ENCODE data around the gene TEX19. TPM values are rescaled to one million over a fixed set of nuclear protein-coding genes. Genes with fewer than 3 reads are reported as not detected.

The TEX19 gene
- total and polyA plus RNA-seq, 2 of the 4 experiments (the other 2 are of a cell fraction), result under 0.01 to 0.03 TPM

DNA sequence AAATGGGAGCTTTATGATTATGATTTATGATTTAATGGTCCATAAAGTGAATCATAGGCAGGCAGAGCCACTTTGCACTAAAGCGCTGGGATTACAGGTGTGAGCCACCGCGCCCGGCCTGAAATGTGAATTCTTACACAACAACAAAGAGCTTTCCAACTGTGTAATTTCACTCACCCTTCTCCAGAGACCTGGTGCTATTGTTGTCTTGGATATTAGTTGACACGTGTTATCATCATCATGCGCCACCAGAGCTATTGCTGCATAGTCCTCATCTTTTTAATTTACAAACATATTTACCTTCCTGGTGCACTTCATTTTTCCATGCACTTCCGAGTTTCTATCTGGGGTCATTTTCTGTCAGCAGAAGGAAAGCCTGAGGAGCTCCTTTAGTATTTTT lies 7.7 kb downstream of the TEX19 start:
- no TSS peak for BruUV-seq (replicated peaks)
- Histone ChIP-seq H3K9me3 (ENCODE audit: control insufficient read depth, insufficient read depth, low read length) (no peaks in the 10 kb centered on the region), H3K56ac (ENCODE audit: extremely low read depth, insufficient read depth, low read length) (no peak overlapping the region), H3K36me3 (ENCODE audit: control insufficient read depth, insufficient read depth, low read length) (no peaks in the 10 kb centered on the region), H3K4me3 (ENCODE audit: insufficient read depth, low read depth, low read length) (no peak overlapping the region), H3K9me1 (ENCODE audit: insufficient read depth, low read length) (no peaks in the 10 kb centered on the region), H2BK5ac (ENCODE audit: low read depth, low read length, poor library complexity, severe bottlenecking) (no peak overlapping the region), H4K20me1 (ENCODE audit: insufficient read depth, low read length) (no peaks in the 10 kb centered on the region), H3K27ac (ENCODE audit: insufficient read depth, low read length) (no peak overlapping the region), H4K5ac (ENCODE audit: low read depth, low read length) (no peak overlapping the region), H3K14ac (replicated peaks; ENCODE audit: low read depth, low read length) (no peak overlapping the region), H3K18ac (ENCODE audit: low read depth, low read length) (no peak overlapping the region), H3K4me1 (ENCODE audit: control insufficient read depth, insufficient read depth, low read length) (no peaks in the 10 kb centered on the region), H3K4me2 (ENCODE audit: low read depth, low read length) (no peak overlapping the region), H2AK9ac (replicated peaks; ENCODE audit: low read depth, low read length, poor library complexity) (no peak overlapping the region), H3K9ac (ENCODE audit: low read depth, low read length) (no peak overlapping the region), H3K79me1 (ENCODE audit: low read depth in 1 of 2, low read length in 2 of 2) (no peaks in the 10 kb centered on the region), H3K23ac (ENCODE audit: low read depth, low read length) (no peak overlapping the region), H3K27me3 (ENCODE audit: control insufficient read depth, insufficient read depth, low read length) (peaks cover 37% of the 10 kb centered on the region), H3K4ac (ENCODE audit: low read depth, low read length) (no peak overlapping the region), H2BK15ac (ENCODE audit: low read depth, low read length) (no peak overlapping the region), H2AK5ac (ENCODE audit: low read depth, low read length) (no peak overlapping the region), H2BK20ac (ENCODE audit: low read depth, low read length) (no peak overlapping the region), H4K8ac (ENCODE audit: low read depth in 2 of 2, low read length in 2 of 2) (no peak overlapping the region), H4K91ac (ENCODE audit: insufficient read depth, low read depth, low read length) (no peak overlapping the region), H2AFZ (replicated peaks; ENCODE audit: low read length, poor library complexity) (no peak overlapping the region), H2BK120ac (ENCODE audit: low read depth, low read length) (no peak overlapping the region)
- no CpG with 5 or more reads among the region's 7 CpGs for WGBS, 2 experiments (ENCODE audit: extremely low coverage in 2 of 2, insufficient read length in 1 of 2)
- POLR2A ChIA-PET (ENCODE audit: unreplicated experiment), result no interaction called here
- ATAC-seq (ENCODE audit: low read depth) (no peak), DNase-seq (no peak)
- intact Hi-C loops (cut with micrococcal nuclease), result no loop called here
- TF ChIP-seq CHD1 (IDR thresholded peaks at IDR 0.05; ENCODE audit: low read depth, low read length), result no peak
- TF ChIP-seq CEBPB (IDR thresholded peaks at IDR 0.05; ENCODE audit: low read depth, low read length), result no peak
- no peak for TF ChIP-seq NFE2L2 (IDR thresholded peaks at IDR 0.05; ENCODE audit: low read depth, low read length)
- no peak for TF ChIP-seq RAD21 (IDR thresholded peaks at IDR 0.05; ENCODE audit: low read length)
- TF ChIP-seq RFX5 (IDR thresholded peaks at IDR 0.05; ENCODE audit: low read depth, low read length), result no peak
- no peak for TF ChIP-seq SMC3 (IDR thresholded peaks at IDR 0.05; ENCODE audit: low read depth, low read length)
- TF ChIP-seq MAZ (IDR thresholded peaks at IDR 0.05; ENCODE audit: borderline replicate concordance, low read depth, low read length), result no peak
- no peak for TF ChIP-seq FOS (IDR thresholded peaks at IDR 0.05; ENCODE audit: low read depth, low read length)
- no peak for TF ChIP-seq POLR2A (IDR thresholded peaks at IDR 0.05; ENCODE audit: low read depth, low read length)
- TF ChIP-seq, protein P1, sequence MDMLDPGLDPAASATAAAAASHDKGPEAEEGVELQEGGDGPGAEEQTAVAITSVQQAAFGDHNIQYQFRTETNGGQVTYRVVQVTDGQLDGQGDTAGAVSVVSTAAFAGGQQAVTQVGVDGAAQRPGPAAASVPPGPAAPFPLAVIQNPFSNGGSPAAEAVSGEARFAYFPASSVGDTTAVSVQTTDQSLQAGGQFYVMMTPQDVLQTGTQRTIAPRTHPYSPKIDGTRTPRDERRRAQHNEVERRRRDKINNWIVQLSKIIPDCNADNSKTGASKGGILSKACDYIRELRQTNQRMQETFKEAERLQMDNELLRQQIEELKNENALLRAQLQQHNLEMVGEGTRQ (IDR thresholded peaks at IDR 0.05; ENCODE audit: low read depth, low read length), result no peak
- no peak for TF ChIP-seq MXI1 (IDR thresholded peaks at IDR 0.05; ENCODE audit: borderline replicate concordance, low read depth, low read length)
- no peak for TF ChIP-seq MAFK (IDR thresholded peaks at IDR 0.05; ENCODE audit: low read depth, low read length)
- TF ChIP-seq RCOR1 (IDR thresholded peaks at IDR 0.05; ENCODE audit: insufficient replicate concordance, low read length), result no peak
- TF ChIP-seq, protein P2, sequence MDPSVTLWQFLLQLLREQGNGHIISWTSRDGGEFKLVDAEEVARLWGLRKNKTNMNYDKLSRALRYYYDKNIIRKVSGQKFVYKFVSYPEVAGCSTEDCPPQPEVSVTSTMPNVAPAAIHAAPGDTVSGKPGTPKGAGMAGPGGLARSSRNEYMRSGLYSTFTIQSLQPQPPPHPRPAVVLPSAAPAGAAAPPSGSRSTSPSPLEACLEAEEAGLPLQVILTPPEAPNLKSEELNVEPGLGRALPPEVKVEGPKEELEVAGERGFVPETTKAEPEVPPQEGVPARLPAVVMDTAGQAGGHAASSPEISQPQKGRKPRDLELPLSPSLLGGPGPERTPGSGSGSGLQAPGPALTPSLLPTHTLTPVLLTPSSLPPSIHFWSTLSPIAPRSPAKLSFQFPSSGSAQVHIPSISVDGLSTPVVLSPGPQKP (IDR thresholded peaks at IDR 0.05; ENCODE audit: borderline replicate concordance, low read depth, low read length), result no peak
- TF ChIP-seq, protein P3, sequence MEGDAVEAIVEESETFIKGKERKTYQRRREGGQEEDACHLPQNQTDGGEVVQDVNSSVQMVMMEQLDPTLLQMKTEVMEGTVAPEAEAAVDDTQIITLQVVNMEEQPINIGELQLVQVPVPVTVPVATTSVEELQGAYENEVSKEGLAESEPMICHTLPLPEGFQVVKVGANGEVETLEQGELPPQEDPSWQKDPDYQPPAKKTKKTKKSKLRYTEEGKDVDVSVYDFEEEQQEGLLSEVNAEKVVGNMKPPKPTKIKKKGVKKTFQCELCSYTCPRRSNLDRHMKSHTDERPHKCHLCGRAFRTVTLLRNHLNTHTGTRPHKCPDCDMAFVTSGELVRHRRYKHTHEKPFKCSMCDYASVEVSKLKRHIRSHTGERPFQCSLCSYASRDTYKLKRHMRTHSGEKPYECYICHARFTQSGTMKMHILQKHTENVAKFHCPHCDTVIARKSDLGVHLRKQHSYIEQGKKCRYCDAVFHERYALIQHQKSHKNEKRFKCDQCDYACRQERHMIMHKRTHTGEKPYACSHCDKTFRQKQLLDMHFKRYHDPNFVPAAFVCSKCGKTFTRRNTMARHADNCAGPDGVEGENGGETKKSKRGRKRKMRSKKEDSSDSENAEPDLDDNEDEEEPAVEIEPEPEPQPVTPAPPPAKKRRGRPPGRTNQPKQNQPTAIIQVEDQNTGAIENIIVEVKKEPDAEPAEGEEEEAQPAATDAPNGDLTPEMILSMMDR (conservative IDR thresholded peaks at IDR 0.05; ENCODE audit: low read depth, low read length), result no peak
- TF ChIP-seq BHLHE40 (IDR thresholded peaks at IDR 0.05; ENCODE audit: low read depth, low read length), result no peak
- CTCF ChIA-PET, result no interaction called here
- in situ Hi-C loops (cut with MboI; ENCODE audit: low sequenced_read_pairs), result no loop called here
- dilution Hi-C loops (cut with HindIII; ENCODE audit: low sequenced_read_pairs, unreplicated experiment), result no loop called here

All from IMR-90 (cell line).